ENCODE measurements around the gene CYP3A4. TPM values are rescaled to one million over a fixed set of nuclear protein-coding genes. Genes with fewer than 3 reads are reported as not detected.
"Not testable (repeated sequence)": the region's sequence is repeated elsewhere in the genome, so short reads cannot be mapped to it uniquely, and the experiment has no call there.

CYP3A4 gene
- total RNA-seq, 4 donors from 2014 or later, result 0.22 to 1.5 TPM; not detected in 2

GRCh38 chr7:99729486-99730237 lies 54.3 kb downstream of the CYP3A4 start:
- Histone ChIP-seq H3K27me3 (no peaks in the 10 kb centered on the region), H3K4me1 (no peaks in the 10 kb centered on the region), H3K27ac (no peak overlapping the region), H3K36me3 (peaks cover 0 to 14% (median 0%) of the 10 kb centered on the region in 3 donors), H3K4me3 (no peak overlapping the region), H3K9me3 (no peaks in the 10 kb centered on the region)
- 47 to 54% methylated on average over 5 of the region's 5 CpGs for WGBS, 2 donors
- DNase-seq (ENCODE audit: low spot score in 2 of 2), result no peak
- TF ChIP-seq EP300 (IDR thresholded peaks at IDR 0.05), result no peak
- TF ChIP-seq POLR2A (IDR thresholded peaks at IDR 0.05), result no peak
- no peak for TF ChIP-seq CTCF (IDR thresholded peaks at IDR 0.05)

GRCh38 chr7:99728615-99729014 lies 55.4 kb downstream of the CYP3A4 start:
- Histone ChIP-seq H3K9me3 (no peaks in the 10 kb centered on the region), H3K27ac (no peak overlapping the region), H3K27me3 (no peaks in the 10 kb centered on the region), H3K4me3 (no peak overlapping the region), H3K4me1 (no peaks in the 10 kb centered on the region), H3K36me3 (peaks cover 0 to 14% (median 0%) of the 10 kb centered on the region in 3 donors)
- WGBS, 2 donors, result 94 to 100% methylated on average over 2 of the region's 2 CpGs
- no peak for DNase-seq (ENCODE audit: low spot score in 2 of 2)
- no peak for TF ChIP-seq CTCF (IDR thresholded peaks at IDR 0.05)
- TF ChIP-seq EP300 (IDR thresholded peaks at IDR 0.05), result no peak

GRCh38 chr7:99723201-99723600 lies 60.8 kb downstream of the CYP3A4 start:
- H3K9me3 ChIP-seq; H3K4me3 ChIP-seq; H3K36me3 ChIP-seq; H3K27ac ChIP-seq; DNase-seq (ENCODE audit: low spot score in 2 of 2); H3K4me1 ChIP-seq; H3K27me3 ChIP-seq: not testable (repeated sequence)
- 89 to 91% methylated on average over 6 of the region's 6 CpGs for WGBS, 2 donors

GRCh38 chr7:99720800-99721595 lies 63.0 kb downstream of the CYP3A4 start:
- H3K4me3 ChIP-seq, result no peak overlapping the region
- H3K36me3 ChIP-seq, result peaks cover 0 to 7% (median 0%) of the 10 kb centered on the region in 3 donors
- H3K4me1 ChIP-seq, result no peaks in the 10 kb centered on the region
- H3K9me3 ChIP-seq, result peaks cover 0 to 5% (median 0%) of the 10 kb centered on the region in 4 donors
- no peak for DNase-seq (ENCODE audit: low spot score in 2 of 2)
- H3K27ac ChIP-seq, result no peak overlapping the region
- H3K27me3 ChIP-seq, result no peaks in the 10 kb centered on the region
- WGBS, 2 donors, result 76 to 84% methylated on average over 5 of the region's 5 CpGs
- no peak for TF ChIP-seq CTCF (IDR thresholded peaks at IDR 0.05)
- no peak for TF ChIP-seq POLR2A (IDR thresholded peaks at IDR 0.05)
- TF ChIP-seq EP300 (IDR thresholded peaks at IDR 0.05), result no peak

- Histone ChIP-seq H3K27me3 (no peaks in the 10 kb centered on the region), H3K9me3 (peaks cover 0 to 5% (median 0%) of the 10 kb centered on the region in 4 donors), H3K27ac (no peak overlapping the region), H3K4me1 (no peaks in the 10 kb centered on the region), H3K36me3 (peaks cover 0 to 3% (median 0%) of the 10 kb centered on the region in 3 donors), H3K4me3 (no peak overlapping the region)
- TF ChIP-seq POLR2A (IDR thresholded peaks at IDR 0.05) (no peak), CTCF (IDR thresholded peaks at IDR 0.05) (no peak), EP300 (IDR thresholded peaks at IDR 0.05) (no peak)
- no peak for DNase-seq (ENCODE audit: low spot score in 2 of 2)
- 82 to 87% methylated on average over 4 of the region's 4 CpGs for WGBS, 2 donors
Measured at GRCh38 chr7:99719996-99720769, 63.8 kb downstream of the CYP3A4 start.

Data from tibial nerve (tissue), 4 donors.